HG02678 (cell line): Measurements from ENCODE around the gene PARVB.

ENCODE experiments used
- ATAC-seq: cut with Tn5 transposase; IDR thresholded peaks from one replicate; pipeline ENCODE4 v1.9.1; 2021; ENCODE audit warnings: mild to moderate bottlenecking, moderate library complexity; ENCODE audit not compliant: unreplicated experiment

PARVB gene

GRCh38 chr22:44024288-44024921 is at the start of gene PARVB:
Gene PARVB (plus strand): TSS chr22:44024302. CDS start chr22:44024340, 38 bp downstream.
- ATAC-seq: peak; percentile 7

- ATAC-seq: no peak
Measured at GRCh38 chr22:43975041-43975440, 49.1 kb upstream of the PARVB start.

GRCh38 chr22:43976861-43977795 is 47.0 kb upstream of the PARVB start:
- no peak for ATAC-seq

- ATAC-seq: no peak
Measured at GRCh38 chr22:43978558-43978957, 45.5 kb upstream of the PARVB start.

- no peak for ATAC-seq
Measured at GRCh38 chr22:43980579-43980978, 43.5 kb upstream of the PARVB start.

- ATAC-seq: no peak
Measured at GRCh38 chr22:43980996-43981395, 43.1 kb upstream of the PARVB start.

DNA sequence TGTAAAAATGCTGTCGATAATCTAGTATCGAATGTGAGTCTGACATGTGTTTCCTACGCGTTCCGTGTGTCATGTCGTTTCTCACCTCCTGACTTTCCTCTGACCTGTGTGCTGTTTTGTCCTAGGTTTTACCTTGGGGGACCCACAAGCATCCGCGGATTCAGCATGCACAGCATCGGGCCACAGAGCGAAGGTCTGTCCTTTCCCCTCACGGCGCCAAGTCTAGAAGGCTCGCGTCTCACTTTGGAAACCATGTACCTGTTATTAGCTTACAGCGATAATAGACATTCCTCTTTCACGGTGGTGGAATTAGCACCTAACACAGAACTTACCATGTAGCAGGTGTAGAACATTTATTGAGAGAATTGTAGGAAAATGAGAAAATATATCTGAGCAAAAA is 40.3 kb upstream of the PARVB start:
- no peak for ATAC-seq

- ATAC-seq: no peak
Measured at GRCh38 chr22:43985532-43985931, 38.6 kb upstream of the PARVB start.

DNA sequence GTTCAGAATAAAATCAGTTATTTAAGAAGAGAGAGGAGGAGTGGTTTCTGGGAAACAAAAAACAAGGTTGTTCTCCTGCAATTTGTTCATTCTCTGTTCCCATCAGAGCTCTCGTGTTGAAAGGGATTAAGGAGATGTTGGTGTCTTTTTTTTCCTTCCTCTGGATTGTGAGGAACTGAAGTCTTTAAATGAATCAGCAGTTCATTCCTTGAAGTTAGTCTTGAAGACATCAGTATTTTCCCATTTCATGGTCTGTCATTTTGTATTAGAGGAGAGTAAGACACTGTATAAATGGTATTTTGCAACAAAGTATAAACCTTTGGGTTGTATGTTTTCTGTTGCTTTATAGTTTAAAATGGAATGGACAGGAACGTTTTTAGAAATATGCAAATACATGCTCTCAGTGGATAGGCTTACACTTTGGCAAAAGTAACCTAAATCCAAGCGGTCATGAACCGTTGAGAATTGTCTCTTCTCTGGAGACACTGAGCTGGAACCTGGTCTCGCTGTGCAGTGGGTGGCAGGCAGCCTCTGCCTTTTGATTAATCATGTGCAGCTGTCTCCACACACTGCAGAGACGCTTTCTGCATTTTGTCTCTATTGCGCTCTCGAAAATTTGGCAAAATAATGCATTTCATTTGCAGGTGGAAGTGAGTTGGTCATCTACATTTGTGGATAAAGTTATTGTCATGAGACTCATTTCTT is 35.8 kb upstream of the PARVB start:
- ATAC-seq: no peak

DNA sequence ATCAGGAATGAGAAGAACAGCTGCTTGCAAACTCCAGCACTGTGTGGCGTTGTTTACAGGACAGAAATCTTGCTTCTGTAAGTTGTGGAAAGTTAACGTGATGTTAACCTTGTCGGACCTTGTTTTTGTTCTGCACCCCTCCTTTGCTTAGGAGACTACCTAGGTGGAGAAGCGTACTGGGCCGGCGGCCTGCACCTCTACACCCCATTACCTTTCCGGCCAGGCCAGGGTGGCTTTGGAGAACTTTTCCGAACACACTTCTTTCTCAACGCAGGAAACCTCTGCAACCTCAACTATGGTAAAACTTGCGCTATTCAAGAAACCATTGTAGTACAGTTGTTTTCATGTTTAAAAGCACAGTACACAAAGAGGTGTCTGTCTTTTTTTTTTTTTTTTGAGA is 35.1 kb upstream of the PARVB start:
- no peak for ATAC-seq

- ATAC-seq: no peak
Measured at GRCh38 chr22:43990044-43990443, 34.1 kb upstream of the PARVB start.

- no peak for ATAC-seq
Measured at GRCh38 chr22:43991316-43992020, 32.6 kb upstream of the PARVB start.

DNA sequence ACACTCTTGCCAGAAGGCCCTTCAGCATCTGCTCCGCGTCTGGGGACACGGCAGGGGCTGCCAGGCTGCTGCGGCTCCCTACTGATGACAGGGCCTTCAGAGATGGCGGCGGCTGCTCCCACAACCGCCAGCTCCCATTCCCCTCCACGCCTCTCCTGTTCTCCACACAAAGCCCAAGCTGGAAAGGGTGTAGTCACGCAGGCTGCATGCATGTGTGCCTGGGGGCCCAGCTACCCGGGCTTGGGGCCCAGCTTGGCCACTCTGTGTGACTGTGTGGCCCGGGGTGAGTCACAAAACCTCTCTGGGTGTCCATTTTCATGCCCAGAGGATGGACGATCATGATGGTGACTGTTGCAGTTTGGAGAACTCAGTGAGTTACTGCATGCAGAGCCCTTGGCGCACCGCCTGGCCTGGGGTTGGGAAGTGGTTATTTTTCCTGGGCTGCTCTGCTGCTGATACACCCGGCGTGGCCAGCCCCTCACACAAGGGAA is 31.7 kb upstream of the PARVB start:
- no peak for ATAC-seq

DNA sequence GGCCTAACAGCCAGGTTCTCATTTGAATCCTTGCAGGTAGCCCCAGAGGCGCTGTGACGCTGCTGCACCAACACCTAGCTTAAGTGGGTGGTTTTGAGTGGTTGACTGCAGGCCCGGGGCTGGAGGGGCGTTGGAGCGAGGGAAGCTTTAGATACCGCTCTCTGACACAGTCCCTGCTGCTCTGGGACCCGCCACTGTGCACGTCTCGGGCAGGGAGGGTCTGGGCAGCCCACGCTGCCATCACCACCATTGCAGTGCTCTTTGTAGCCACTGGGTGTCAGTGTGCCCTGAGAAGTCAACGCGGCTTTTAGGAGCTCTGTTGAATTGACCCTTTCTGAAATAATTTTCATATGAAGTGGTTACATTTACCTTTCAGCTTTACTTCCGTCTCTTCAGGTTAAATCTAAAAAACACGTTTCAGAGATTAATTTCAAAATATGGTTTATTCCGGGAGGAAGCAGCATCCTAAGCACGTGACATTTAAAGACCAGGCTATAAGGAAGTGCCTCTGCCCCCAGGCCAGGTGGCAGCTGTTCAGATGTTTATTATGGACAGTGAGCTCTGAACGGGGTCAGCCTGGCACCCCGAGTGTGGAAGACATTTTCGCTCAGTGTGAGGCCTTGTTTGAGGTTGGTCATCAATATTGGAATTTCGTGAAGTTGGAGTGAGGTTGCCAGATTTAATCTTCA is 30.9 kb upstream of the PARVB start:
- ATAC-seq: no peak

GRCh38 chr22:43994006-43994405 is 30.1 kb upstream of the PARVB start:
- no peak for ATAC-seq

DNA sequence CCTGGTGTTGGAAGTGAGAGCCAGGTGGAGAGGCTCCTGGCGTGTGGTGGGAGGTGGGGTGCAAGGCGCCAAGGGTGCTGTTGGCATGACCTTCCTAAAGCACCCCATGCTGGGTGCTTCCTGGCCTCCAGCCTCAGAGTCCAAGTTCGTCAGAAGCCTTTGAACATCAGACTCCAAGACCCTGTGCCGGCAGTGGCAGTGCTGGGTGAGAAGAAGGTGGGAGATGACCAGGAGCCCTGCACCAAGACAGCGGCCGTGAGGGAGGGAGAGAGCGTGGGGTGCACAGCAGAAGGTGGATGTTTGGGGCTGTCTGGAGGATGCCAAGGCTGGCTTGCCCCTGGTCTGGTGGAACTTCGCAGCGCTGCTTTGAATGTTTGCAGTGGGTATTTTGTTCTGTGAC is 29.7 kb upstream of the PARVB start:
- ATAC-seq: no peak

DNA sequence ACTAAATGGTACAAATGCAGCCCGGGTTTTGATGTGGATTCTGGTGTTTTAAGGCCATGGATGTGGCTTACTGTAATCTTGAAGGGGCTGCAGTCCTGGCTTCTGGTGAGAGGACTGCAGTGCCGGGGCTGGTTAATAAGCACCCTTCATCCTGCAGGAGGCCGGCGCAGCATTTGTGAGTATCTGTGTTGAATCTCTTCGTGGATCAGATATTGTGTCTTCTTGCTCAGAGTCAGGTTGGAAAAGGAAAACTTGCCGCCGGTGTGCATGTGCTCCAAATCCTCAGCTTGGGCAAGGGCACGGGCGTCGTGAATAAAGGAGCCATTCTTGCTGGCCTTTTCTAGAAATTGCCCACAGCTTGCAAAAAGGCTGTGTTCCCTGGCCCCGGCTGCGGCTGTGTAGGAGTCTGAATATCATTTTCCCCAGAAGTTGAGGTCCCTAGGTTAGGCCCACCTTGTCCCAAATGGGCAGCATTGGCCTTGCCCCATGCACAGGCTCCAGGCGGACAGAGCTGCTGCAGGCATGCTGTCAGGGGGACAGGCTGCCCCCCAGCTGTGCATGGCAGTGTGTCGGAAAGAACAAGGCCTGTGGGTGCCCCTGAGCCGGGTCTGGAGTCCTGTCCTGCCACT is 28.9 kb upstream of the PARVB start:
- ATAC-seq: no peak

DNA sequence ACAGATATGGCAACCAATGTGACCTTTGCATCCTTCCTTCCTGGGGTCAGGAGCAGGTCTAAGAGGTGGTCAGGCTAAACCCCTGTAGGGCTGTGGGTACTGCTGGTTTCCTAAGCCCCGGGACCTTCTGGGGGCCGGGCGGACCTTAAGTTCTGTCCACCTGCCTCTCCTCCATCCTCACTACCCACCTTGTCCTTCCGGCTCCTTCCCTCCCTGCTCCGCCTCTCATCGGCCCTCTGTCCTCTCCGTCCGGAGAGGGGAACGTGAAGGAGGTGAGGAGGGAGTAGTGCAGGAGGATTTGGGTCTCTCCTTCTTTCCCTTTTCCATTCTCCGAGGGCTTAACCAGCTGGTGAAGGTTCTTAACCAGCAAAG is 28.3 kb upstream of the PARVB start:
- ATAC-seq: peak; percentile 12

GRCh38 chr22:43996170-43996980 is 27.7 kb upstream of the PARVB start:
- peak; percentile 59 for ATAC-seq
